Right renal cortex interstitium (tissue), 3 donors: ENCODE results near the gene SH3RF3. TPM values are rescaled to one million over a fixed set of nuclear protein-coding genes. Genes with fewer than 3 reads are reported as not detected.
"Not testable (repeated sequence)": the region's sequence is repeated elsewhere in the genome, so short reads cannot be mapped to it uniquely, and the experiment has no call there.

ENCODE experiments used
- DNase-seq, 3 donors: peaks; one replicate each; pipeline ENCODE4 v3.0.0-alpha.2; 2013; ENCODE audit warnings: low read depth in 3 of 3, low spot score in 2 of 3
- polyA plus RNA-seq, 3 donors: library from polyadenylated mRNA; unstranded; fragments of 120-200 nt; gene quantifications; one replicate each; pipeline ENCODE4 v1.2.1, GENCODE V29; 2013; ENCODE audit not compliant: insufficient read length in 3 of 3

The SH3RF3 gene
- polyA plus RNA-seq, 3 donors, result 4.3 to 4.5 (median 4.3) TPM

DNA sequence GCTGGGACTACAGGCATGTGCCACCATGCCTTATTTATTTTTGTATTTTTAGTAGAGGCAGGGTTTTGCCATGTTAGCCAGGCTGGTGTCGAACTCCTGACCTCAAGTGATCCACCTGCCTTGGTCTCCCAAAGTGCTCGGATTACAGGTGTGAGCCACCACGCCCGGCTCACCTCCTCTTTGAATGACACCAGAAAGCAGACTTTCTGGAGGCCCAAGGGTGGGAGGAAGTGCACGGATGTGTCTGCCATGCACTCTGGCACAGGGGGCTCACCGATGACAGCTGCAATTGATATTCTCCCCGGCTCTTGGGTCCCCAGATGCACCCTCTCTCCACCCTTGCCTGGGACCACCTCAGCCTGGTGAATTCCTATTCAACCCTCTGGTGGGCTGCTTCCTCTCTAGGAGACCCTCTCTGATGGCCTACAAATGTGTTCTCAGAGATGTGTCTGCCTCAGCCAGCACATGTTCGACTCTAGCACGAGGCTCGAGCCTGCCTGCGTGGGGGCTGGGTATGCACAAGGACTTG, 397.5 kb downstream of the SH3RF3 start:
- DNase-seq, result no peak

DNA sequence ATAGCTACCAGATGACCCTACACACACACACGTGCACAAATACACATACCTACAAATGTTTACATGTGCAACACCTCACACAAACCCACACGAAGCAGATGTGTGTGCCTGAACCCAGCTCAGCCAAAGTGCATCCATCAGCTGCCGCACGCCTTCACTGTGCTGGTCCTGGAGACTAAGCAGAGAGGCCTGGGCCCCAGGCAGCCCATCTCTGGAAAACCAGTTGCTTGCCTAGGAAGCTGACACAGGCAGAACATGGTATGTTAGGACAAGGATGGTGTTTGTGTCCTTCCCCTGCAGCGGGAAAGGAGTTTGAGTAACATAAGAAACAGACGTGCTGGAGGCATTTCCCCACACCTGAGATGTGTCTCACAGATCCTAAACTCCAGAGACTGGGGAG, 398.1 kb downstream of the SH3RF3 start:
- DNase-seq, result no peak

DNA sequence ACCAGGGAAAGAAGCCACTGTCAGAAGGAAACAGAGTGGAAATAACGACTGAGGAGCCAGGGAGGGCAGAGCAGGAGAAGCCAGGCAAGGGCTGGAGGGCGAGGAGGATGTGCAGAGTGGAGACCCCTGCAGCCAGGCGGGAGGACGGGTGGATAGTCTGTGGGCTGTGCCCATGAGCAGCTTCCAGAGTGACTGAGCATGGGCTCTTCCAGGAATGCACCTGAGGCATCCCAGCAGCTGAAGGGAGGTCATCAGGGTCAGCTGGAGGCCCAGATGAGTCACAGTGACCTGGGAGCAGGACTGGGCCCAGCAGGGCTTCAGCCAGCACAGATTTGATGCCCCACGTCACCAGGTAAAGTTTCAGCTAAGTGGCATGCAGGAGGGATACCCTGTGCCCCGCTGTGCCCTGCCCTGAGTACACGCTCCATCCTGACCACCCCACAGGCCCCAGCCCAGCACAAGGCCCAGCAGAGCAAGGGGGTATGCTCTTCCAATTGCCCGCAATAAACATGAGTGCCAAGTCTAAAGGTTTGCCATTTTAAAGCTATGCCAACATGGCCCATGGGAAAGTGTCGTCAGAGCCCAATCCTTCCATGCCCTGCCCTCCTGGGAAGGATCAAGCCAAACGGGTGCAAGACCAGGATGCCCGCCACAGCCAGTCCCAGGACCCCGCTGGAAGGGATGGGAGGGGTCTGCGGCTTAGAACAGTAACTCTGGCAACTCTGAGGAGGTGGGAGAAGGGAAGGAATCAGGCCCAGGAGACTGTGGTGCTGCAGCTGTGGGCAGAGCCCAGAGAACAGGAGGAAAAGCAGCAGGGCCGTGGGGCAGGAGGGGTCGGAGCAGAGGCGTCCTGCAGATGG, 399.1 kb downstream of the SH3RF3 start:
- no peak for DNase-seq

DNA sequence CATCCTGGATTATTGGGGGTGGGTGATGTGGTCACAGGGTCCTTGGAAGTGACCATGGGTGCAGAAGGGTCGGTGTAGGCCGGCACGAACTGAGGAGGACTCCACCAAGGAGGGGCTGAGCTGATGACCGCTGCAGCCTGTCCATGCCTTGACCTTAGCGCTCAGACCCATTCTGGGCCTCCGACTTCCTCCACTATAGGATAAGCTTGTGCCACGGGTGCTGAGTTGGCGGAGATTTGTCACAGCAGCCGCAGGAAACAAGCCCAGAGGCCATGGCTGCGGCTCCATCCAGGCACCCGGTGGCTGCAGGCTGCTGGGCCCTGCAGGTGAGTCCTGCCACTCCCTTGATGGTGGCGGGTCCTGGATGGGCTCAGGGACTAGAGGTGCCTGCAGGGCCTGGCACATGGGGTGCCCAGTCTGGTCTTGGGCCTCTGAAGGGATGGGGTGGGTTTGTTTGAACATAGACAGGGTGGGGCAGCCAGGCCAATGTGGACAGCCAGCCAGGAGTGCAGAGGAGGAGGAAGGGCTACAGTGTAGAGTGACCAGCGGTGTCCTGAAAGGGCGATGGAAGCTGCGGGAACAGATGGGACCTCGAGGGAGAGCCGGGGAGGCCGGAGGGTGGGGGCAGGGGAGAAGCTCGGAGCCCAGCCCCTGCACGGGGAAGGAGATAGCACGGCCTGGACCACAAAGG, 400.0 kb downstream of the SH3RF3 start:
- DNase-seq, result no peak

DNA sequence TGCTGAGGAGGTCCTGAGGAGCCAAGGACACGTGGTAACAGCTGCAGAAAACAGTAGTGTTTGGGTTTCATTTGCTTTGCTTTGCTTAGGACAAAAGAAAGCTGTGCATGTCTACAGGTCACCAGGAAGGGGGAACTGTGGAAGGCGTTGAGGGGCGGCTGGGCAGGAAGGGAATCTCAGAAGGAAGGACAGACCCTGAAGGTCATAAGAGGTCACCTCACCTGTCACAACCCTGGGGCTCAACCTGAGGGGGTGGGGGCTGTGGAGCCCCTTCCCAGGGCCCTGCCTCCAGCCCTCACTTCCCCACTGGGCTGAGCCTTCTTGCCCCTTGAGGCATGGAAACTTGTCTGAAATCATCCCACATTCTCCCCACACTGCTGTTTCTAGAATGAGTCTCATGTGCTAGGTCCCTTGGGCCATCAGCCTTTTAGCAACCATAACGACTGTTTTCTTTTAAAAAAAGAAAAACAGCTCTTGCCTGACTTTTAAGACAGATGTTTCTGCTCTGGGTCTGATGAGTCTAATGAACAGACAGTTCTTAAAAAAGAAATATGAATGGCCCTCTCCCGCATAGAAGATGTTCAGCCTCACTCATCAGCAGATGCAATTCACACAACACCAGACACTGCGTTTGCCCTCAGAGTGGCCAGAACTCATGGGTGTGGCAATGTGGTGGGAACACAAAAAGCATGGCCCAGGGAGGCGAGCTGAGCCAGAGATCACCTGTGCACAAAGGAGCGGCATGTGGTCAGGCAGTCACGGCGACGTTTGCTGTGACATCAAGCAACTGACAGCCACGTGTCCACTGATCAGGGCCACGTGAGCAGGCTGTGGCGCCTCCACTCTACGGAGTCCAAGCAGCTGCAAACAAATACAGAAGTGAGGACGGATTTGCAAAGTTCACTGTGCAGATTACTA, 400.8 kb downstream of the SH3RF3 start:
- DNase-seq, result no peak

DNA sequence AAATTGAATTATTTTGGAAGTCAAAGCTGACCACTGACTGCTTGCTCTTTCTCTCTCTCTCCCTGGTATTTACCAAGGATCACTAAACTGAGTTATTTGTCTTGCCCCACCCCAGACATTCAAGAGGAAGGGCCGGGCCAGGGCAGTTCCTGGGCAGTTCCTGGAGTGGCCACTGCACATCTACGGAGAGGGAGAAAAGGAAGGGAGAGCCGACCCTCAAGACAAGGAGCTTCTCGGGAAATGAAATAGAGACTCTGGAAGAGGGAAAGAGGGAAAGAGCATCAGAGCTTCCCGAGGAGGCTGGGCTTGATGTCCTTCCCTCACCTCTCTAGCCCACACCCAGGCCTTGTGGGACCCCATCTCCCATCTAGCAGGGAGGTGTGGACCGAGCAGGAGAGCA, 401.7 kb downstream of the SH3RF3 start:
- DNase-seq, result no peak

DNA sequence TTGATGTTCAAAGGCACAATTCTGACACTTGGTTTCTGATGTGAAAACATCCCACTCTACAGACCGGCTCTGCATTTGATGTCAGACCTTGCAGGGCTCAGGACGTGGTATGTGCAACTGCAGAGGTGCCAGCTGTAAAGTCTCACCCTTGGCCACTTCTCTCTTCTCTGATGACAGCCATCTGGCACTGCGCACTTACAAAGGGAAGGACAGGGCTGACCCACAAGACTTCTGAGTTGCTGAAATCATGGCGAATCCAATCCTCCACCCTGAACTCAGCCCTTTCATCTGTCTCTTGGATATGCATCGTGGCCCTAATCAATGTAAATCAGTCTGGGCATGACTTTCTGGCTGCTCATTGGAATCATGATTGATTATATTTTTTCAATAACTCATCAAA, 402.2 kb downstream of the SH3RF3 start:
- no peak for DNase-seq

DNA sequence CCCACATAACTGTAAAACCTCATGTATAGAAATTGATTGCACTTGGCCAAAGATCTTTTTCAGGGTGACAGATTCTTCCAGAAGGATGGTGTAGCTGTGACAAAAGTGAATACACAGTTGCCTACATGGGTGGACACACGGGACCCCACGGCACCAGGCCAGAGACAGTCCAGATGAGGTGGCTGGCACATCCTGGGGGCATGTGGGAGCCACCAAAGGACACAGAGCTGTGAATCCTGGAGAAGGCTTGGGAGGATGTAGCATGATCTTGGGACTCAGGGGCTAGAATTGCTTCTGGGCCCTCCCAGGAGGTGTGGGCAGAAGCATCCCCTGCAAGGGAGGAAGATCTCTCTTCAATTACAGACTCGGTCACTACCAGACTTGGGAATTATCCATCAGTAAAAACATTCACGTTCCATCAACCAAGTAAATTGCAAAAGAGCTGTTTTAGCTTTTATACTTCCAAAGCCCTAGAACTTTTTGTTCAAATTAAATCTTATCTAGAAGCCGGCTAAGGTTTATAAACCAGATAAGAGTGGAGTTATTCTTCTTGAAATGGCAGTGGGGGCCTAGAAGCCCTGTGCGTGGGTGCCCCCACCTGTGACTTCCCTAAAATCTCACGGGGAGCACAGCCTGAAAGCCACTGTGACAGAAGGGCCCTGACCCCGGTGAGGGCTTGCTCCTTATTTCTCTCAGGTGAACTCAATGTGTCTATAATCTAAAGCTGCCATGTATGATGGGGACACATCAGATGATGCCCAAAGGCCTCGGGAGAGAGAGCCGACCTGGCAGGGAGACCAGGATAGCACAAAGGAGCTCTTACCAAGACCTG, 403.1 kb downstream of the SH3RF3 start:
- DNase-seq, result no peak

DNA sequence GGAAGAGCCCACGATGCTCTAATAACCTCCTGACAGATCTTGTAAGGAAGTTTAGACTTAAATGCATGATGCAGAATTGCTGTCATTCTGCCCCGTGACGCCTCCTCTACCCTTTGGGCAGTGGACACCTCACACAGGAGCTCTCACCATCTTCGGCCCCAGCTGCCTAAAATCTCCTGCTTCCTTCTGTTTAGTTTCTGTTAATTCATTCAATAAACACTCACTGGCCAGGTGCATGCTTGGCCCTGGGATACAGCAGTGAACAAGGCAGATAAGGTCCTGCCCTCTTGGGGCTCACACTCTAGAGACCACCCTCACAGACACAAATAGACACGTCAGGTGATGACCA, 403.7 kb downstream of the SH3RF3 start:
- no peak for DNase-seq

DNA sequence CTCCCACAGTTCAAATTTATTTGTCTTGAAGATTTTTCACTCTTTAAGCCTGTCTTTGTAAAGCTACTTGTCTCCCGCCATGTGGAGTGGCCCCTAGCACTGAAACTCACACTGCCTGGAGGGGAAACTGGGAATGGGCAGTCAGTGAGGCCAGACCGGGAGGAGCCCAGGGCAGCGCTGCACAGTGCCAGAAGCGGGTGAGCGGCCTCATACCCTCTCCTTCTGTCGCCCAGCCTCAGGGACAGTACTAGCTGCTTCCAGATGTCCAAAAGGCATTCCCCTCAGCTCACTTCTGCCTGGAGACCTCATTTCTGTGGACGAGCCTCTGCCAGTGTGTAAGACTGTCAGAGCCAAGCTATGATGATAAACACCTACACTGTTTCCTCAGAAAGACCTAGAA, 404.8 kb downstream of the SH3RF3 start:
- no peak for DNase-seq

DNA sequence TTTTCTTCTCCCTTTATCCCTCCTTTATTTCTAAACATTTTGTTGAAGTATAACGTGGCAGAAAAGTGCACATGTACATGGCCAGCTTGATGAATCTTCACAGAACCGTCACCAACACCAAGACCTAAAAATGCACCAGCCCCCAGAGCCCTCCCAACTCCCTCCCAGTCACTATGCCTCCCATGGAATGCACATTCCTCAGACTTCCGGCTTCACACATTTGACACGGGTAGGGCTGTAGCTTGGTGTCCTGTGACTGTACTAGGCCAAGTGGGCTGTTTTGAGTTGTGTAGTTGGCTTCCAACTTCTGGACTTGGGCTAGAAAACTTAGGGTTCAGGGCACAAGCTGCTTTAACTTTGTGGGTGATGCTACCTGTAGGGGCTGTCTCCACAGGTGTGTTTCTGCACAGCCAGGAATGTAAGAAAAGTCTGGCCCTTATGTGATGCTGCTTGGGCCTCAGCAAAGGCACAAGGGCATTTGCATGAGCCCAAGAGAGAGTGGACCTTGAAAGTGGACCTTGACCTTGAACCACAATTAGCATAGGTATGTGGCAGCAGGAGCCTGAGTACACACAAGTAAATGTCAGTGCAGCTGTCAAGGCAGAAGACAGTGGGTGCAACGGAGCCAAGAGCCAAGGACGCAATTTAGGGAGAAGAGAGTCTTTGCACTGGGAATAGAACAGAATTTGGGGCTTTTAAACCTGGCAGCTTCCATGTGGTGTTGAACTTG, 406.4 kb downstream of the SH3RF3 start:
- no peak for DNase-seq

DNA sequence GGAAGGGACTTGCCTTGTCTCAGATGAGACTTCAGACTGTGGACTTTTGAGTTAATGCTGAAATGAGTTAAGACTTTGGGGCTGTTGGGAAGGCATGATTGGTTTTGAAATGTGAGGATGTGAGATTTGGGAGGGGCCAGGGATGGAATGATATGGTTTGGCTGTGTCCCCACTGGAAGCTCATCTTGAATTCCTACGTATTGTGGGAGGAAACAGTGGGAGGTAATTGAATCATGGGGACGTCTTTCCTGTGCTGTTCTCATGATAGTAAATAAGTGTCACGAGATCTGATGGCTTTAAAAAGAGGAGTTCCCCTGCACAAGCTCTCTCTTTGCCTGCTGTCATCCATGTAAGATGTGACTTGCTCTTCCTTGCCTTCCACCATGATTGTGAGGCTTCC, 407.6 kb downstream of the SH3RF3 start:
- DNase-seq, result not testable (repeated sequence)

DNA sequence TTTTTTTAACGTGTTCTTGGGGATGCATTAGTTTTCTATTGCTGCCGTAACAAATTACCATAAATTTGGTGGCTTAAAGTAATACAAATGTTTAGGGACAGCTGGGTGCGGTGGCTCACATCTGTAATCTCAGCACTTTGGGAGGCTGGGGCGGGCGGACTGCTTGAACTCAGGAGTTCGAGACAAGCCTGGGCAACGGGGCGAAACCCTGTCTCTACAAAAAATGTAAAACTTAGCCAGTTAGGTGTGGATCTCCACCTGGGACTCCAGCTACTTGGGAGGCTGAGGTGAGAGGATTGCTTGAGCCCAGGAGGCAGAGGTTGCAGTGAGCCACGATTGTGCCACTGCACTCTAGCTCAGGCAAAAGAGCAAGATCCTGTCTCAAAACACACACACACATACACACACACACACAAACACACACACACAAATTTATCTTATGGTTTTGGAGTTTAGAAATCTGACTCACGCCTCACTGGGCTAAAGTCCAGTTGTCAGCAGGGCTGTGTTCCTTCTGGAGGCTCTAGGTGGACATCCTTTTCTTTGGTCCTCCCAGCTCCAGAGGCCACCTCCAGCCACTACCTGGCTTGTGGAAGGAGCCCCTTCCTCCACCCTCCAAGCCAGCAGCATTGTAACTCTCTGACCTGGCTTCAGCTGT, 408.7 kb downstream of the SH3RF3 start:
- DNase-seq, result no peak

DNA sequence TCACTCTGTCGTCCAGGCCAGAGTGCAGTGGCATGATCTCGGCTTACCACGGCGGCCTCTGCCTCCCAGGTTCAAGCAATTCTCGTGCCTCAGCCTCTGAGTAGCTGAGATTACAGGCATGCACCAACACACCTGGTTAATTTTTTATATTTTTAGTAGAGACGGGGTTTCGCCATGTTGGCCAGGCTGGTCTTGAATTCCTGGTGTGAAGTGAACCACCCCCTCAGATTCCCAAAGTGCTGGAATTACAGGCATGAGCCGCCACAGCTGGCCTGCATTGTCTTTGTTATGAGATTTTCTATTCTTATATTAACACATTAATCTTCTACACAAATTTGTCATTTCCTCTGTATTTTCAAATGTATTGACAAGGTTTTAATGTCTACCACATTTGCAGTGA, 409.5 kb downstream of the SH3RF3 start:
- no peak for DNase-seq

DNA sequence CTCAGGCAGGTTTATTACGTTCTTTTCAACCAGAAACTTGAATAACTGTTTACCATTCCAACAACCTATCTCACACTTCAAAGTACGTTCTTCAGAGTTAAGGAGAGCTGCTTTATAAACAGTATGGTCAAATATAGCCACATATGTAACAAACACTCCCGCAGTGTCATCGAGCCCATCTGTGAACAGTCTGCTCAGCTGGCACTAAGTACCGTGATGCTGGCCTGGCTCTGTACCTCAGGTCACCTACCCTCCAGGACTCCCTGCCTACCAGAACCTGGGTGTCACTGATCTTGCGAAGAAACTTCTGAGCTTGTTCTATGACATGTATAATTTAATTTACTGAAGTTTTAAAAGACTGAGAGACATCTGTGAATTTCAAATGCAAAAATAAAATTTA, 413.4 kb downstream of the SH3RF3 start:
- no peak for DNase-seq

DNA sequence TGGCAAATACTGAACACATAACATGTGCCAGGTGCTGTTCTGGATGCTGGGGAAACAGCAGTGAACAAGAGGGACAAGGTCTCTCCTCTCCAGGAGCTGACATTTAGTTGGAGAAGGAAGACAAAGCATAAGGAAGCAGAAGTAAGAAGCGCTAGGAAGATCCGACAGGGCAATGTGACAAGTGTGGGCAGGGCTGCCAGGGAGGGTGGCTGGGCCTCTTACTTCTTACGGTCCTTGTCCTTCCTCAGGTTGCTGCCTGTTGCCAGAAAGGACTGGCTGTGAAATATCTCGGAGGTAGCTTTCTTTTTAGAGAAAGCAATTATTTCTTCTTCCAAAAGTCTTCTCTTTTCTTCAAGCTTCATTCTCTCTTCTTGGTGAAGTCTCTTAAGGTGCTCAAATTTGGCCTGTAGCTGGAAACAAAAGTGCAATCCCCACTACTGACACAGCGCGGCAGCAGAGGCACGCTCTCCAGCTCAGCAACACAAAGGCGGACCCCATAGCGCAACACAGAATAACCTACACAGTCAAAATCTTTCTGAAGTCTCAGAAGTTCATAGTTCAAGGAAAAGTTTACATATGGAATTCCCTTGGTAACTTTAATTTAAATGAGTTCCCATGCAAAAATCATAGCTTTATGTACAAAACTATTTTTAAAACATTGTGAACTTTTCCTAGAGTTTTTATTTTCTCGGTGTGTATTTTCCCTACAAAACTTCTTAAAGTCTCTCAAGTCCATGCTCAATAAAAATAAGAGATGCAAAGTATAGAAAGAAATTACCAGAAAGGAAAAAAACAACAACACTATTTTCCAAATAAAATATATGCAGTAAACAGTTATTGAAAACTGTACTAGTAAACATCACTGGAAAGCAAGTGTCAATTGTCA, 417.1 kb downstream of the SH3RF3 start:
- peak; percentile 49 to 61 (median 58) for DNase-seq

DNA sequence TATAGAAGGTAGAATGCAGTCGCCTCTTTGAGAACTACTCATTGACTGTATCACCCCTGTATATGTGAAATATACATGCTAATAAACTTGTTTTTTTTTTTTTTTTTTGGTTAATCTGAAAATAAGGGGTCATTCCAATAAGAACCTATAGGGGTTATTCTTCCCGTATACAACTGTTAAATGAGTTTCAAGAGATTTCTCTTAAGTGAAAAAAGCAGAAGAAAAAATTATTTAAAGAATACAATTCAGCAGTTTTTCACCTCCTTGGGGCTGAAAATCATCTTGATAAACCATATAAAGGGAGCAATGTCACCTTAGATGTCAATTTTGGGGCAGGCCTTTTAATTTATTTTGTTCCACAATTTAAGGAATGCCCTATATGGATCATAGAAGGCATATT, 418.3 kb downstream of the SH3RF3 start:
- DNase-seq, result no peak

DNA sequence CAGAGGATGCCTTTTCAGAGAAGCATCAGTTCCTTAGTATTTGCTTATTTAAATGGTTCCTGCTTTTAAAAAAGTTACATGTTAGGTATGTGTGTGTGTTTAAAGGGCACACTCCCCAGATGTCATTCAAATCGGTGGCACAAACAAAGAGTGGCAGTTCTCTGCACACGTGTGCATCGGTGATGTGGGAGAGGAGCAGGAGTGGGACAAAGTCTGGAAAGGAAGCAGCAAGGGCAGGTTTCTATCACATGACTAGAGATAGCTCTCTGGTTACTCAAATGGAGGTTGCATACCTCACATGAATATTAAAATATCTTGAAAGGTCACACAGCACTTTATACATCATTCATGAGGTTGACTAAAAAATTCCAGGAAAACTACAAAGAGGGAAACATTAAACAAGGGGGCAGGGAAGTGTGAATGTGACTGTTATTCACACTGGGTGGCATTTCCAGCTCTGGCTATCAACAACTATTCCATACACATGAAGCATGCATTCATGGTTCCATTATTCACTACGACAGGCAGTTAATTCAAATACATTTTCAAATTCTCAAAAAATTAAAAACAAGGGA, 420.1 kb downstream of the SH3RF3 start:
- no peak for DNase-seq
